IMR-90 (cell line): ENCODE measurements around the gene ADAMTS14. TPM values are rescaled to one million over a fixed set of nuclear protein-coding genes. Genes with fewer than 3 reads are reported as not detected.

Source experiments
- ATAC-seq: fragments of 200-7000 bp; cut with Tn5 transposase; 2 replicates; pipeline ENCODE4 v1.9.1; 2020; ENCODE audit warnings: low read depth, mild to moderate bottlenecking, moderate library complexity
- BruUV-seq: library from RNA; stranded (reverse); fragments of 400-500 nt; replicated peaks from 2 replicates; lab custom pipeline; 2021; lab: Mats Ljungman, UMichigan
- CTCF ChIA-PET: fragments of 300-600 bp; formaldehyde crosslinking; extraction: SDS; loops from one replicate; lab custom pipeline; 2021; ENCODE audit warnings: antibody characterized with exemption; lab: Yijun Ruan, JAX
- POLR2A ChIA-PET: fragments of 300-600 bp; sonication (Branson Sonifier 250); formaldehyde crosslinking; loops from one replicate; lab custom pipeline; 2022; ENCODE audit warnings: antibody characterized with exemption; ENCODE audit not compliant: unreplicated experiment; lab: Charles Lee
- DNase-seq: peaks from one replicate; pipeline ENCODE4 v3.0.0; 2013
- H2AFZ ChIP-seq: replicated peaks from 2 replicates; pipeline ENCODE3; 2013; ENCODE audit warnings: low read length, mild to moderate bottlenecking; ENCODE audit not compliant: poor library complexity
- H2AK5ac ChIP-seq: 2 replicates; pipeline ENCODE4 v1.6.1; 2013; ENCODE audit warnings: low read depth, low read length, inconsistent platforms
- H2AK9ac ChIP-seq: replicated peaks from 2 replicates; pipeline ENCODE3; 2013; ENCODE audit warnings: mild to moderate bottlenecking, low read depth, low read length, moderate library complexity; ENCODE audit not compliant: poor library complexity
- H2BK120ac ChIP-seq: 2 replicates; pipeline ENCODE4 v1.6.1; 2013; ENCODE audit warnings: low read depth, low read length, inconsistent platforms
- H2BK15ac ChIP-seq: 3 replicates; pipeline ENCODE4 v1.6.1; 2013; ENCODE audit warnings: low read depth, low read length, inconsistent platforms
- H2BK20ac ChIP-seq: 2 replicates; pipeline ENCODE4 v1.6.1; 2013; ENCODE audit warnings: low read depth, mild to moderate bottlenecking, inconsistent platforms, low read length, moderate library complexity
- H2BK5ac ChIP-seq: 2 replicates; pipeline ENCODE4 v1.6.1; 2013; ENCODE audit warnings: mild to moderate bottlenecking, low read depth, low read length, inconsistent platforms; ENCODE audit not compliant: poor library complexity, severe bottlenecking
- H3K14ac ChIP-seq: replicated peaks from 2 replicates; pipeline ENCODE4 v1.6.1; 2013; ENCODE audit warnings: low read depth, low read length, inconsistent platforms
- H3K18ac ChIP-seq: 2 replicates; pipeline ENCODE4 v1.6.1; 2013; ENCODE audit warnings: low read depth, low read length, control low read depth
- H3K23ac ChIP-seq: 2 replicates; pipeline ENCODE4 v1.6.1; 2013; ENCODE audit warnings: low read depth, low read length, inconsistent platforms
- H3K27ac ChIP-seq: 2 replicates; pipeline ENCODE4 v1.5.1; 2013; ENCODE audit warnings: mild to moderate bottlenecking, control low read depth, low read length; ENCODE audit not compliant: insufficient read depth
- H3K27me3 ChIP-seq: 2 replicates; pipeline ENCODE4 v1.6.1; 2013; ENCODE audit warnings: low read length; ENCODE audit not compliant: control insufficient read depth, insufficient read depth
- H3K36me3 ChIP-seq: 2 replicates; pipeline ENCODE4 v1.6.1; 2013; ENCODE audit warnings: low read length, mixed read lengths; ENCODE audit not compliant: control insufficient read depth, insufficient read depth
- H3K4ac ChIP-seq: 2 replicates; pipeline ENCODE4 v1.6.1; 2013; ENCODE audit warnings: low read depth, low read length, inconsistent platforms
- H3K4me1 ChIP-seq: 2 replicates; pipeline ENCODE4 v1.6.1; 2013; ENCODE audit warnings: low read length, mixed read lengths; ENCODE audit not compliant: control insufficient read depth, insufficient read depth
- H3K4me2 ChIP-seq: 2 replicates; pipeline ENCODE4 v1.6.1; 2013; ENCODE audit warnings: low read depth, mild to moderate bottlenecking, control low read depth, low read length, moderate library complexity
- H3K4me3 ChIP-seq: 2 replicates; pipeline ENCODE4 v1.5.1; 2013; ENCODE audit warnings: low read depth, mild to moderate bottlenecking, control low read depth, low read length, moderate library complexity; ENCODE audit not compliant: insufficient read depth
- H3K56ac ChIP-seq: 2 replicates; pipeline ENCODE4 v1.6.1; 2013; ENCODE audit warnings: low read length, inconsistent platforms; ENCODE audit not compliant: insufficient read depth; ENCODE audit errors: extremely low read depth
- H3K79me1 ChIP-seq, 2 experiments: 2 replicates each; pipeline ENCODE4 v1.6.1; 2013; ENCODE audit warnings: low read length in 2 of 2, inconsistent platforms in 1 of 2, low read depth in 1 of 2
- H3K9ac ChIP-seq: 2 replicates; pipeline ENCODE4 v1.6.1; 2013; ENCODE audit warnings: low read depth, low read length, control low read depth
- H3K9me1 ChIP-seq: 2 replicates; pipeline ENCODE4 v1.6.1; 2013; ENCODE audit warnings: low read length, inconsistent platforms; ENCODE audit not compliant: insufficient read depth
- H3K9me3 ChIP-seq: 2 replicates; pipeline ENCODE4 v1.6.1; 2013; ENCODE audit warnings: low read length; ENCODE audit not compliant: control insufficient read depth, insufficient read depth
- H4K20me1 ChIP-seq: 2 replicates; pipeline ENCODE4 v1.6.1; 2013; ENCODE audit warnings: low read length, inconsistent platforms; ENCODE audit not compliant: insufficient read depth
- H4K5ac ChIP-seq: 2 replicates; pipeline ENCODE4 v1.6.1; 2013; ENCODE audit warnings: mild to moderate bottlenecking, low read depth, low read length, control low read depth
- H4K8ac ChIP-seq, 2 experiments: 2 replicates each; pipeline ENCODE4 v1.6.1; 2013; ENCODE audit warnings: low read depth in 2 of 2, low read length in 2 of 2, control low read depth in 1 of 2, inconsistent platforms in 1 of 2
- H4K91ac ChIP-seq: 2 replicates; pipeline ENCODE4 v1.6.1; 2013; ENCODE audit warnings: low read depth, low read length, inconsistent platforms; ENCODE audit not compliant: insufficient read depth
- NFE2L2 ChIP-seq: fragments of 150-350 bp; IDR thresholded peaks from 2 replicates; pipeline ENCODE4 v1.6.1; 2016; ENCODE audit warnings: low read depth, mild to moderate bottlenecking, low read length
- USF2 ChIP-seq: fragments of 150-350 bp; IDR thresholded peaks from 2 replicates; pipeline ENCODE4 v1.6.1; 2017; ENCODE audit warnings: mild to moderate bottlenecking, antibody characterized with exemption, low read length, low read depth
- WGBS, 2 experiments: methylation state at CpG; one replicate each; pipeline versions ENCODE4 v1.1.5 to v1.1.7; 2013; ENCODE audit warnings: missing lambda C conversion rate in 2 of 2; ENCODE audit not compliant: insufficient read length in 1 of 2; ENCODE audit errors: extremely low coverage in 2 of 2; 5-methylcytosine and 5-hydroxymethylcytosine counted together
- dilution Hi-C: fragments of 300-500 bp; cut with HindIII; formaldehyde crosslinking; loops from one replicate; pipeline ENCODE4 v1.14.3; 2018; ENCODE audit warnings: low sequenced_read_pairs; ENCODE audit not compliant: unreplicated experiment
- in situ Hi-C: fragments of 300-500 bp; cut with MboI; formaldehyde crosslinking; loops from 3 replicates; pipeline ENCODE4 v1.14.3; 2019; ENCODE audit warnings: low sequenced_read_pairs, inconsistent platforms, mixed read lengths
- intact Hi-C: fragments of 100-400 bp; cut with micrococcal nuclease; formaldehyde crosslinking; loops from 2 replicates; pipeline ENCODE4 v1.10.0; 2022
- polyA plus RNA-seq, 3 experiments: library from polyadenylated mRNA; depleted of rRNA; stranded (reverse); fragments of >200 nt; gene quantifications; 2 replicates each; pipeline ENCODE4 v1.2.3, GENCODE V29; 2012; ENCODE audit warnings: low replicate concordance in 1 of 3
- total RNA-seq: library from RNA; depleted of rRNA; stranded (reverse); fragments of >200 nt; gene quantifications from 2 replicates; pipeline ENCODE4 v1.2.3, GENCODE V29; 2012

The ADAMTS14 gene
- total and polyA plus RNA-seq, 2 of the 4 experiments (the other 2 are of a cell fraction) = under 0.01 to 0.31 TPM

GRCh38 chr10:70668454-70668970, 3.8 kb upstream of the ADAMTS14 start:
- H2AK5ac ChIP-seq = no peak overlapping the region
- H4K91ac ChIP-seq = no peak overlapping the region
- CTCF ChIA-PET = no interaction called here
- H3K36me3 ChIP-seq = no peaks in the 10 kb centered on the region
- H2BK5ac ChIP-seq = no peak overlapping the region
- H4K20me1 ChIP-seq = no peaks in the 10 kb centered on the region
- H2BK120ac ChIP-seq = no peak overlapping the region
- no peak overlapping the region for H3K4me2 ChIP-seq
- no peak overlapping the region for H3K18ac ChIP-seq
- intact Hi-C loops = no loop called here
- H3K9me1 ChIP-seq = peaks cover 11% of the 10 kb centered on the region
- in situ Hi-C loops = no loop called here
- H3K27ac ChIP-seq = no peak overlapping the region
- no peak overlapping the region for H3K56ac ChIP-seq
- no peaks in the 10 kb centered on the region for H3K79me1 ChIP-seq
- peak; percentile 24 for DNase-seq
- no peak for ATAC-seq
- TF ChIP-seq USF2 (peak; percentile 58), NFE2L2 (no peak)
- POLR2A ChIA-PET = no interaction called here
- no peak overlapping the region for H3K14ac ChIP-seq
- H2BK20ac ChIP-seq = no peak overlapping the region
- H3K9me3 ChIP-seq = no peaks in the 10 kb centered on the region
- no peak overlapping the region for H3K4me3 ChIP-seq
- H2BK15ac ChIP-seq = no peak overlapping the region
- H4K5ac ChIP-seq = no peak overlapping the region
- no peak overlapping the region for H2AFZ ChIP-seq
- peaks cover 14% of the 10 kb centered on the region for H3K4me1 ChIP-seq
- peaks cover 8% of the 10 kb centered on the region for H3K27me3 ChIP-seq
- H3K23ac ChIP-seq = no peak overlapping the region
- H2AK9ac ChIP-seq = no peak overlapping the region
- dilution Hi-C loops = no loop called here
- 97% methylated on average over 7 of the region's 10 CpGs; no CpG with 5 or more reads in 1 of the 2 experiments for WGBS, 2 experiments
- H3K9ac ChIP-seq = no peak overlapping the region
- no TSS peak for BruUV-seq
- H3K4ac ChIP-seq = no peak overlapping the region
- no peak overlapping the region for H4K8ac ChIP-seq
